DMS53 (cell line): Measurements from ENCODE around the gene ESX1.
"Not testable (repeated sequence)": the region's sequence is repeated elsewhere in the genome, so short reads cannot be mapped to it uniquely, and the experiment has no call there.

ENCODE experiments used
- DNase-seq: peaks from one replicate; lab custom pipeline; 2025; lab: John Stamatoyannopoulos, UW

Gene ESX1

GRCh38 chrX:104254442-104255115 is at the start of gene ESX1:
TSS of gene ESX1 (minus strand) at chrX:104254933. CDS start at chrX:104254849, 84 bp downstream.
- DNase-seq: peak; percentile 69

GRCh38 chrX:104295636-104296035 is 40.9 kb upstream of the ESX1 start:
- no peak for DNase-seq

GRCh38 chrX:104288961-104289360 is 34.2 kb upstream of the ESX1 start:
- DNase-seq: no peak

GRCh38 chrX:104288269-104288668 is 33.5 kb upstream of the ESX1 start:
- DNase-seq: no peak

- no peak for DNase-seq
Measured at GRCh38 chrX:104285201-104285600, 30.5 kb upstream of the ESX1 start.

- DNase-seq: no peak
Measured at GRCh38 chrX:104284507-104284906, 29.8 kb upstream of the ESX1 start.

- DNase-seq: no peak
Measured at GRCh38 chrX:104282166-104282725, 27.5 kb upstream of the ESX1 start.

- DNase-seq: no peak
Measured at GRCh38 chrX:104281564-104281963, 26.8 kb upstream of the ESX1 start.

GRCh38 chrX:104280609-104281008 is 25.9 kb upstream of the ESX1 start:
- no peak for DNase-seq

- DNase-seq: peak; percentile 77
Measured at GRCh38 chrX:104270916-104271512, 16.3 kb upstream of the ESX1 start.

GRCh38 chrX:104270212-104270611 is 15.5 kb upstream of the ESX1 start:
- DNase-seq: no peak

GRCh38 chrX:104255465-104255864 is 732 bp upstream of the ESX1 start:
- peak; percentile 48 for DNase-seq

- no peak for DNase-seq
Measured at GRCh38 chrX:104253567-104254441, 929 bp downstream of the ESX1 start.

GRCh38 chrX:104250470-104250869 is 4.3 kb downstream of the ESX1 start:
- DNase-seq: no peak

- not testable (repeated sequence) for DNase-seq
Measured at GRCh38 chrX:104230060-104230459, 24.7 kb downstream of the ESX1 start.

- DNase-seq: no peak
Measured at GRCh38 chrX:104211187-104211586, 43.5 kb downstream of the ESX1 start.

GRCh38 chrX:104205548-104205947 is 49.2 kb downstream of the ESX1 start:
- DNase-seq: no peak
